H9 (cell line): ENCODE data around the gene BCAS2. TPM values are rescaled to one million over a fixed set of nuclear protein-coding genes. Genes with fewer than 3 reads are reported as not detected.

ENCODE experiments used
- DNase-seq: peaks from one replicate; pipeline ENCODE4 v3.0.0-alpha.2; 2017
- H2AFZ ChIP-seq: one replicate; pipeline ENCODE4 v1.6.1; 2013; ENCODE audit warnings: mild to moderate bottlenecking, low read length, control low read depth, moderate library complexity
- H2AK5ac ChIP-seq: 2 replicates; pipeline ENCODE4 v1.6.1; 2013; ENCODE audit warnings: low read length, control low read depth, mixed read lengths; ENCODE audit not compliant: insufficient read length
- H2BK120ac ChIP-seq: one replicate; pipeline ENCODE4 v1.6.1; 2013; ENCODE audit warnings: low read depth, mild to moderate bottlenecking, low read length, control low read depth, inconsistent platforms; ENCODE audit not compliant: poor library complexity, severe bottlenecking
- H2BK12ac ChIP-seq: 2 replicates; pipeline ENCODE4 v1.6.1; 2013; ENCODE audit warnings: low read length, control low read depth, mixed read lengths, low read depth; ENCODE audit not compliant: insufficient read length
- H2BK15ac ChIP-seq: 2 replicates; pipeline ENCODE4 v1.6.1; 2013; ENCODE audit warnings: low read depth, low read length, control low read depth
- H2BK20ac ChIP-seq: one replicate; pipeline ENCODE4 v1.6.1; 2013; ENCODE audit warnings: low read depth, mild to moderate bottlenecking, low read length, control low read depth, inconsistent platforms; ENCODE audit not compliant: poor library complexity, severe bottlenecking
- H2BK5ac ChIP-seq: 2 replicates; pipeline ENCODE4 v1.6.1; 2013; ENCODE audit warnings: low read length, control low read depth, mixed read lengths; ENCODE audit not compliant: insufficient read length
- H3K14ac ChIP-seq: 2 replicates; pipeline ENCODE4 v1.6.1; 2013; ENCODE audit warnings: low read length, control low read depth; ENCODE audit not compliant: insufficient read depth
- H3K18ac ChIP-seq: 2 replicates; pipeline ENCODE4 v1.6.1; 2013; ENCODE audit warnings: low read depth, mild to moderate bottlenecking, mixed read lengths, low read length, control low read depth; ENCODE audit not compliant: insufficient read length
- H3K23ac ChIP-seq: 2 replicates; pipeline ENCODE4 v1.6.1; 2013; ENCODE audit warnings: low read length, control low read depth, mixed read lengths, low read depth; ENCODE audit not compliant: insufficient read length
- H3K23me2 ChIP-seq: 2 replicates; pipeline ENCODE4 v1.6.1; 2013; ENCODE audit warnings: low read depth, mild to moderate bottlenecking, mixed read lengths, low read length, control low read depth; ENCODE audit not compliant: insufficient read length, poor library complexity, severe bottlenecking
- H3K27ac ChIP-seq: 2 replicates; pipeline ENCODE4 v1.5.1; 2013; ENCODE audit warnings: low read length, control low read depth, mixed read lengths, low read depth; ENCODE audit not compliant: insufficient read length
- H3K27me3 ChIP-seq: 2 replicates; pipeline ENCODE4 v1.6.1; 2013; ENCODE audit warnings: low read length, control low read depth, inconsistent platforms; ENCODE audit not compliant: insufficient read depth
- H3K4ac ChIP-seq: 2 replicates; pipeline ENCODE4 v1.6.1; 2013; ENCODE audit warnings: low read depth, mild to moderate bottlenecking, control low read depth, inconsistent platforms, low read length, moderate library complexity
- H3K4me1 ChIP-seq: 2 replicates; pipeline ENCODE4 v1.6.1; 2013; ENCODE audit warnings: low read length, control low read depth, inconsistent platforms; ENCODE audit not compliant: insufficient read depth
- H3K4me2 ChIP-seq: 2 replicates; pipeline ENCODE4 v1.6.1; 2013; ENCODE audit warnings: low read length, control low read depth, mixed read lengths; ENCODE audit not compliant: insufficient read length, insufficient read depth
- H3K56ac ChIP-seq: 2 replicates; pipeline ENCODE4 v1.6.1; 2013; ENCODE audit warnings: low read depth, mild to moderate bottlenecking, mixed read lengths, low read length, control low read depth; ENCODE audit not compliant: insufficient read length
- H3K79me1 ChIP-seq: 2 replicates; pipeline ENCODE4 v1.6.1; 2013; ENCODE audit warnings: low read depth, mild to moderate bottlenecking, moderate library complexity, low read length, control low read depth, inconsistent platforms; ENCODE audit not compliant: insufficient read depth, poor library complexity, severe bottlenecking
- H3K79me2 ChIP-seq: 2 replicates; pipeline ENCODE4 v1.6.1; 2013; ENCODE audit warnings: low read length, control low read depth, inconsistent platforms; ENCODE audit not compliant: insufficient read depth
- H3K9ac ChIP-seq: 2 replicates; pipeline ENCODE4 v1.6.1; 2013; ENCODE audit warnings: low read length, control low read depth, mixed read lengths; ENCODE audit not compliant: insufficient read length; ENCODE audit errors: extremely low read depth
- H3K9me3 ChIP-seq: one replicate; pipeline ENCODE4 v1.6.1; 2013; ENCODE audit warnings: low read depth, low read length, inconsistent platforms; ENCODE audit not compliant: control insufficient read depth
- H3T11ph ChIP-seq: one replicate; pipeline ENCODE4 v1.6.1; 2013; ENCODE audit warnings: mild to moderate bottlenecking, low read length, control low read depth, inconsistent platforms
- H4K20me1 ChIP-seq: one replicate; pipeline ENCODE4 v1.6.1; 2013; ENCODE audit not compliant: control insufficient read depth, insufficient read length, insufficient read depth
- H4K5ac ChIP-seq: 2 replicates; pipeline ENCODE4 v1.6.1; 2013; ENCODE audit warnings: low read depth, mild to moderate bottlenecking, mixed read lengths, low read length, control low read depth; ENCODE audit not compliant: insufficient read length
- H4K8ac ChIP-seq: replicated peaks from 2 replicates; pipeline ENCODE4 v1.6.1; 2013; ENCODE audit warnings: low read length, control low read depth, mixed read lengths, low read depth; ENCODE audit not compliant: insufficient read length
- H4K91ac ChIP-seq: 2 replicates; pipeline ENCODE4 v1.6.1; 2013; ENCODE audit warnings: low read depth, mild to moderate bottlenecking, moderate library complexity, mixed read lengths, low read length, control low read depth; ENCODE audit not compliant: insufficient read length
- H3K27ac Mint-ChIP-seq, 3 experiments: 2 replicates in 2 of 3; 3 replicates in 1 of 3; pipeline ENCODE4 v1.8.0; 2020 to 2021; ENCODE audit warnings: mixed read lengths in 3 of 3, mild to moderate bottlenecking in 1 of 3, moderate library complexity in 1 of 3
- H3K27me3 Mint-ChIP-seq: 2 replicates; pipeline ENCODE4 v1.8.0; 2021; ENCODE audit warnings: low read depth, mild to moderate bottlenecking, moderate library complexity, mixed read lengths
- H3K36me3 Mint-ChIP-seq, 3 experiments: 2 replicates in 2 of 3; 3 replicates in 1 of 3; pipeline ENCODE4 v1.8.0; 2020 to 2021; ENCODE audit warnings: low read depth in 3 of 3, mixed read lengths in 3 of 3; ENCODE audit not compliant: insufficient read depth in 1 of 3
- H3K4me1 Mint-ChIP-seq, 2 experiments: 2 replicates each; pipeline ENCODE4 v1.8.0; 2020; ENCODE audit warnings: mixed read lengths in 2 of 2
- H3K4me3 Mint-ChIP-seq, 2 experiments: 2 replicates in 1 of 2; 3 replicates in 1 of 2; pipeline ENCODE4 v1.8.0; 2020 to 2021; ENCODE audit warnings: mild to moderate bottlenecking in 2 of 2, mixed read lengths in 2 of 2, moderate library complexity in 1 of 2
- H3K9me3 Mint-ChIP-seq, 2 experiments: 2 replicates in 1 of 2; 3 replicates in 1 of 2; pipeline ENCODE4 v1.8.0; 2020; ENCODE audit warnings: mild to moderate bottlenecking in 2 of 2, mixed read lengths in 2 of 2, moderate library complexity in 1 of 2
- WGBS: extraction: QIAGEN DNeasy Blood & Tissue Kit; methylation state at CpG from one replicate; pipeline ENCODE4 v1.1.7; 2013; ENCODE audit warnings: missing lambda C conversion rate, low lambda C conversion rate, mixed read lengths; ENCODE audit not compliant: insufficient read length; ENCODE audit errors: extremely low coverage; 5-methylcytosine and 5-hydroxymethylcytosine counted together
- total RNA-seq: library from RNA; stranded (reverse); gene quantifications from 2 replicates; pipeline ENCODE4 v1.2.1, GENCODE V29; 2021
- TF ChIP-seq, protein P1 (sequence below): fragments of 200-600 bp; sonication (generic); conservative IDR thresholded peaks from 3 replicates; pipeline ENCODE4 v1.8.0; 2021; ENCODE audit warnings: antibody characterized with exemption, mild to moderate bottlenecking

Gene BCAS2
- total RNA-seq, 1 experiment from 2014 or later, result 72.1 TPM

DNA sequence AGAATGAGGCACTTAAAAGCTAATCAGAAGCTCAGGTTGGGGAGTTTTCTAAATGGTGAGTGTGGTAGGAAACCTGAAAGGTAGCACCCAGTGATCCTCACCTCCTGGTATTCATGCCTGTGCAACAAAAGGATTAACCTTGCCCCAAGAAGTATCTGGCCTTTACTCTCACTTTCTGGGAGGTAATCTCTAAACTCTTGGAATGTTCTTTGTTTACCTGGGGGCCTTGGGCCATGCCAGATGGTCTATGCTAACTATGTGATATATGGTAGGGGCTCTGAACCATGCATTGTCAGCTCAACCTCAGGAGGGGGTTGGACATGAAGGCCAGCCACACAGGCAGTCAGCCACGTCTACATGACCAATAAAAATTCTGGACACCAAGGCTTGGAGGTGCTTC lies 46.0 kb downstream of the BCAS2 start:
- H3K9me3 ChIP-seq, result no peaks in the 10 kb centered on the region
- TF ChIP-seq, protein P1, sequence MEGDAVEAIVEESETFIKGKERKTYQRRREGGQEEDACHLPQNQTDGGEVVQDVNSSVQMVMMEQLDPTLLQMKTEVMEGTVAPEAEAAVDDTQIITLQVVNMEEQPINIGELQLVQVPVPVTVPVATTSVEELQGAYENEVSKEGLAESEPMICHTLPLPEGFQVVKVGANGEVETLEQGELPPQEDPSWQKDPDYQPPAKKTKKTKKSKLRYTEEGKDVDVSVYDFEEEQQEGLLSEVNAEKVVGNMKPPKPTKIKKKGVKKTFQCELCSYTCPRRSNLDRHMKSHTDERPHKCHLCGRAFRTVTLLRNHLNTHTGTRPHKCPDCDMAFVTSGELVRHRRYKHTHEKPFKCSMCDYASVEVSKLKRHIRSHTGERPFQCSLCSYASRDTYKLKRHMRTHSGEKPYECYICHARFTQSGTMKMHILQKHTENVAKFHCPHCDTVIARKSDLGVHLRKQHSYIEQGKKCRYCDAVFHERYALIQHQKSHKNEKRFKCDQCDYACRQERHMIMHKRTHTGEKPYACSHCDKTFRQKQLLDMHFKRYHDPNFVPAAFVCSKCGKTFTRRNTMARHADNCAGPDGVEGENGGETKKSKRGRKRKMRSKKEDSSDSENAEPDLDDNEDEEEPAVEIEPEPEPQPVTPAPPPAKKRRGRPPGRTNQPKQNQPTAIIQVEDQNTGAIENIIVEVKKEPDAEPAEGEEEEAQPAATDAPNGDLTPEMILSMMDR, result no peak
- no peaks in the 10 kb centered on the region for H3K23me2 ChIP-seq
- H2BK5ac ChIP-seq, result no peak overlapping the region
- no peak overlapping the region for H2BK120ac ChIP-seq
- no peak overlapping the region for H3K56ac ChIP-seq
- no peak overlapping the region for H3K4ac ChIP-seq
- no peak overlapping the region for H2BK20ac ChIP-seq
- no peaks in the 10 kb centered on the region for H3K79me2 ChIP-seq
- no peak overlapping the region for H3K27ac ChIP-seq
- Mint-ChIP-seq H3K9me3 (no peaks in the 10 kb centered on the region), H3K27me3 (peaks cover 3% of the 10 kb centered on the region; the same call in 1 of the 2 replicates), H3K4me3 (no peak overlapping the region), H3K27ac (no peak overlapping the region), H3K36me3 (no peaks in the 10 kb centered on the region; a peak in 1 of 7 replicates), H3K4me1 (0 out of 4 replicates have a peak, but pooled peaks cover 2 to 3% of the 10 kb centered on the region in 2 experiments)
- H3K4me1 ChIP-seq, result no peaks in the 10 kb centered on the region
- no peak overlapping the region for H2AK5ac ChIP-seq
- no peak overlapping the region for H3T11ph ChIP-seq
- H4K5ac ChIP-seq, result no peak overlapping the region
- H3K23ac ChIP-seq, result no peak overlapping the region
- H3K4me2 ChIP-seq, result no peak overlapping the region
- no peaks in the 10 kb centered on the region for H3K79me1 ChIP-seq
- no peak overlapping the region for H4K8ac ChIP-seq
- no peaks in the 10 kb centered on the region for H3K27me3 ChIP-seq
- DNase-seq, result no peak
- no peak overlapping the region for H2AFZ ChIP-seq
- no peak overlapping the region for H2BK15ac ChIP-seq
- WGBS, result no CpG with 5 or more reads among the region's 1 CpG
- H3K18ac ChIP-seq, result no peak overlapping the region
- no peak overlapping the region for H3K9ac ChIP-seq
- H2BK12ac ChIP-seq, result no peak overlapping the region
- H4K91ac ChIP-seq, result no peak overlapping the region
- H3K14ac ChIP-seq, result no peak overlapping the region
- H4K20me1 ChIP-seq, result no peaks in the 10 kb centered on the region
